Progenitor cell of endocrine pancreas (in vitro differentiated cells): Measurements from ENCODE around the gene THUMPD1. TPM values are rescaled to one million over a fixed set of nuclear protein-coding genes. Genes with fewer than 3 reads are reported as not detected.
"Not testable (repeated sequence)": the region's sequence is repeated elsewhere in the genome, so short reads cannot be mapped to it uniquely, and the experiment has no call there.

Experiments used
- DNase-seq: peaks from one replicate; pipeline ENCODE4 v3.0.0; 2021; ENCODE audit warnings: low spot score; ENCODE audit not compliant: unreplicated experiment
- H3K27ac Mint-ChIP-seq: 2 replicates; pipeline ENCODE4 v1.8.0; 2021; ENCODE audit warnings: mild to moderate bottlenecking, moderate library complexity, mixed read lengths
- H3K27me3 Mint-ChIP-seq: 2 replicates; pipeline ENCODE4 v1.8.0; 2021; ENCODE audit warnings: mixed read lengths
- H3K36me3 Mint-ChIP-seq: 2 replicates; pipeline ENCODE4 v1.8.0; 2022; ENCODE audit warnings: mixed read lengths; ENCODE audit not compliant: insufficient read depth
- H3K4me1 Mint-ChIP-seq: 2 replicates; pipeline ENCODE4 v1.8.0; 2021; ENCODE audit warnings: low read depth, mixed read lengths
- H3K4me3 Mint-ChIP-seq: 2 replicates; pipeline ENCODE4 v1.8.0; 2021; ENCODE audit warnings: low read depth, mild to moderate bottlenecking, moderate library complexity, mixed read lengths
- H3K9me3 Mint-ChIP-seq: 2 replicates; pipeline ENCODE4 v1.8.0; 2021; ENCODE audit warnings: low read depth, mixed read lengths
- CTCF ChIP-seq: fragments of 200-600 bp; sonication (generic); IDR thresholded peaks from one replicate; pipeline ENCODE4 v1.5.0; 2021; ENCODE audit warnings: antibody characterized with exemption, mild to moderate bottlenecking; ENCODE audit not compliant: unreplicated experiment
- total RNA-seq: library from RNA; stranded (reverse); gene quantifications from 2 replicates; pipeline ENCODE4 v1.2.1, GENCODE V29; 2021

The THUMPD1 gene
- total RNA-seq, 1 donor from 2014 or later = 36.8 TPM

GRCh38 chr16:20729141-20729540 is 12.5 kb downstream of the THUMPD1 start:
- no peak overlapping the region for H3K4me3 Mint-ChIP-seq
- peaks cover 6% of the 10 kb centered on the region for H3K4me1 Mint-ChIP-seq
- no peak for DNase-seq
- H3K27me3 Mint-ChIP-seq = no peaks in the 10 kb centered on the region
- H3K27ac Mint-ChIP-seq = no peak overlapping the region
- TF ChIP-seq CTCF = no peak
- H3K36me3 Mint-ChIP-seq = peaks cover 13% of the 10 kb centered on the region
- no peaks in the 10 kb centered on the region for H3K9me3 Mint-ChIP-seq

GRCh38 chr16:20727181-20727580 is 14.4 kb downstream of the THUMPD1 start:
- H3K27me3 Mint-ChIP-seq = no peaks in the 10 kb centered on the region
- no peak for DNase-seq
- peaks cover 6% of the 10 kb centered on the region for H3K4me1 Mint-ChIP-seq
- no peak overlapping the region for H3K4me3 Mint-ChIP-seq
- TF ChIP-seq CTCF = no peak
- peaks cover 13% of the 10 kb centered on the region for H3K36me3 Mint-ChIP-seq
- H3K27ac Mint-ChIP-seq = no peak overlapping the region
- H3K9me3 Mint-ChIP-seq = no peaks in the 10 kb centered on the region

GRCh38 chr16:20726661-20727060 is 15.0 kb downstream of the THUMPD1 start:
- Mint-ChIP-seq H3K4me3 (no peak overlapping the region), H3K9me3 (no peaks in the 10 kb centered on the region), H3K36me3 (peaks cover 13% of the 10 kb centered on the region), H3K27me3 (no peaks in the 10 kb centered on the region), H3K4me1 (peaks cover 6% of the 10 kb centered on the region), H3K27ac (no peak overlapping the region)
- TF ChIP-seq CTCF = no peak
- no peak for DNase-seq

GRCh38 chr16:20720251-20720650 is 21.4 kb downstream of the THUMPD1 start:
- H3K4me1 Mint-ChIP-seq = no peaks in the 10 kb centered on the region
- peaks cover 15% of the 10 kb centered on the region for H3K36me3 Mint-ChIP-seq
- H3K9me3 Mint-ChIP-seq = peaks cover 3% of the 10 kb centered on the region

GRCh38 chr16:20717718-20718117 is 23.9 kb downstream of the THUMPD1 start:
- not testable (repeated sequence) for H3K9me3 Mint-ChIP-seq, DNase-seq, H3K4me1 Mint-ChIP-seq, H3K27me3 Mint-ChIP-seq, H3K27ac Mint-ChIP-seq, H3K4me3 Mint-ChIP-seq
- H3K36me3 Mint-ChIP-seq = peaks cover 26% of the 10 kb centered on the region

More at GRCh38 chr16:20720251-20720650, 21.4 kb downstream of the THUMPD1 start:
- H3K4me3 Mint-ChIP-seq = no peak overlapping the region
- no peak for TF ChIP-seq CTCF
- H3K27ac Mint-ChIP-seq = no peak overlapping the region
- H3K27me3 Mint-ChIP-seq = no peaks in the 10 kb centered on the region
- DNase-seq = no peak

GRCh38 chr16:20711277-20711911 is 30.2 kb downstream of the THUMPD1 start:
- no peak for TF ChIP-seq CTCF
- H3K36me3 Mint-ChIP-seq = peaks cover 29% of the 10 kb centered on the region
- no peaks in the 10 kb centered on the region for H3K27me3 Mint-ChIP-seq
- H3K9me3 Mint-ChIP-seq = peaks cover under 1% of the 10 kb centered on the region
- H3K4me3 Mint-ChIP-seq = no peak overlapping the region
- no peaks in the 10 kb centered on the region for H3K4me1 Mint-ChIP-seq
- no peak overlapping the region for H3K27ac Mint-ChIP-seq
- DNase-seq = no peak
